Stomach (tissue), 4 donors: Measurements from ENCODE around the gene SYCP2.

ENCODE experiments used
- CTCF ChIP-seq, 7 experiments: fragments of 450-650 bp in 4 of 7; fragments of 200-600 bp in 3 of 7; sonication (generic) in 3 of 7; IDR thresholded peaks; one replicate each; pipeline ENCODE4 v1.5.1; 2016 to 2019; ENCODE audit warnings: antibody characterized with exemption in 7 of 7, control low read depth in 2 of 7, mild to moderate bottlenecking in 1 of 7
- POLR2A ChIP-seq, 4 donors: fragments of 450-650 bp; IDR thresholded peaks; one replicate each; pipeline ENCODE4 v1.6.1; 2016; ENCODE audit warnings: antibody characterized with exemption in 4 of 4, control low read depth in 2 of 4, mild to moderate bottlenecking in 1 of 4, moderate library complexity in 1 of 4
- POLR2AphosphoS5 ChIP-seq, 3 donors: sonication (generic); formaldehyde crosslinking; IDR thresholded peaks; one replicate each; pipeline ENCODE4 v1.6.1; 2016; ENCODE audit warnings: antibody characterized with exemption in 3 of 3

GRCh38 chr20:59861401-59861800 lies 72.0 kb downstream of the SYCP2 start:
- no peak for TF ChIP-seq POLR2A (IDR thresholded peaks at IDR 0.05)
- TF ChIP-seq POLR2AphosphoS5 (IDR thresholded peaks at IDR 0.05): no peak
- TF ChIP-seq CTCF (IDR thresholded peaks at IDR 0.05): no peak
